Right ventricle myocardium superior (tissue), 1 donor: Measurements from ENCODE around the gene PHACTR1. TPM values are rescaled to one million over a fixed set of nuclear protein-coding genes. Genes with fewer than 3 reads are reported as not detected.
"Not testable (repeated sequence)": the region's sequence is repeated elsewhere in the genome, so short reads cannot be mapped to it uniquely, and the experiment has no call there.

Experiments
- ATAC-seq: fragments of 200-7000 bp; cut with Tn5 transposase; one replicate; pipeline ENCODE4 v1.9.1; 2020; ENCODE audit warnings: mild to moderate bottlenecking; ENCODE audit not compliant: poor library complexity
- DNase-seq: peaks from one replicate; pipeline ENCODE4 v3.0.0-alpha.2; 2020
- intact Hi-C: fragments of 100-400 bp; cut with DNase I; formaldehyde crosslinking; loops from one replicate; pipeline ENCODE4 v1.11.2; 2022
- total RNA-seq: library from RNA; stranded (reverse); fragmentation: NEBNext Ultra II Directional; extraction: Animal tissue kit (Norgen Biotek cat#: 25700); gene quantifications from one replicate; pipeline ENCODE4 v1.2.1, GENCODE V29; 2021
- donor health status: DM: no; HTN: yes; CAD: no; lungs with severe emphysema.

Gene PHACTR1
- total RNA-seq, 1 donor from 2014 or later = 114 TPM

GRCh38 chr6:13241364-13241763, 524.8 kb downstream of the PHACTR1 start:
- intact Hi-C loops = no loop called here
- no peak for ATAC-seq
- DNase-seq = no peak

GRCh38 chr6:13242178-13242577, 525.6 kb downstream of the PHACTR1 start:
- DNase-seq = no peak
- ATAC-seq = no peak
- intact Hi-C loops = no loop called here

- intact Hi-C loops = no loop called here
- ATAC-seq (no peak), DNase-seq (no peak)
Observed at GRCh38 chr6:13242590-13242989, 526.0 kb downstream of the PHACTR1 start.

- ATAC-seq = no peak
- intact Hi-C loops = no loop called here
- no peak for DNase-seq
Observed at GRCh38 chr6:13243033-13243432, 526.5 kb downstream of the PHACTR1 start.

DNA sequence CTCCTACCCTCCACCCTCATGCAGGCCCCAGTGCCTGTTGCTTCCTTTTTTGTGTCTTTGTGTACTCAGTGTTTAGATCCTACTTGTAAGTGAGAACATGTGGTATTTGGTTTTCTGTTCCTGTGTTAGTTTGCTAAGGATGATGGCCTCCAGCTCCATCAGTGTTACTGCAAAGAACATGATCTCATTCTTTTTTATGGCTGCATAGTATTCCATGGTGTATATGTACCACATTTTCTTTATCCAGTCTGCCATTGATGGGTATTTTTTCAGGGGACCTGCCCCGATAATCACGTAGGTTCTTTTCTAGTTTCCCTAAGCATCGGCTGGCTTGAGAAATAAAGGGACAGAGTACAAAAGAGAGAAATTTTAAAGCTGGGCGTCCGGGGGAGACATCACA, 527.2 kb downstream of the PHACTR1 start:
- intact Hi-C loops, ATAC-seq: not testable (repeated sequence)

GRCh38 chr6:13247627-13248026, 531.1 kb downstream of the PHACTR1 start:
- ATAC-seq = no peak
- no peak for DNase-seq
- intact Hi-C loops = no loop called here

More for the DNA sequence above, 527.2 kb downstream of the PHACTR1 start:
- DNase-seq = not testable (repeated sequence)

DNA sequence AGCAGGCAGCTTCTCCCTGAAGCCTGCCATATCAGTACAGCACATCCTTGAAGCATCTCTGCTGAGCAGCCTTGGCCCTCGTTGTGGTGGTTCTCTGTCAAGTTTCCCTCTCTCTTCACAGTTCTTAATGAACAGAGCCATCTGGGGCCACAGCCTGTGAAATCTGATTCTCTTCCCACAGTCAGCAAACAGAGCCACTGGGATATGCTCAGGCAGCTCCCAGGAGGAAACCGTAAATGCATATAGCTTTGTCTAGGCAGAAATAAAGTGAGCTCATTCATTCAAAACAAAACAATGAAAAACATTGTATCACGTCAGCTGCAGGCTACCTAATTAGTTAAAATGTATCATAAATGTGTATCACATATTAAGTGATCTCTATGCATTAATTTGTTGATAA, 531.5 kb downstream of the PHACTR1 start:
- DNase-seq (no peak), ATAC-seq (no peak)
- intact Hi-C loops = no loop called here

DNA sequence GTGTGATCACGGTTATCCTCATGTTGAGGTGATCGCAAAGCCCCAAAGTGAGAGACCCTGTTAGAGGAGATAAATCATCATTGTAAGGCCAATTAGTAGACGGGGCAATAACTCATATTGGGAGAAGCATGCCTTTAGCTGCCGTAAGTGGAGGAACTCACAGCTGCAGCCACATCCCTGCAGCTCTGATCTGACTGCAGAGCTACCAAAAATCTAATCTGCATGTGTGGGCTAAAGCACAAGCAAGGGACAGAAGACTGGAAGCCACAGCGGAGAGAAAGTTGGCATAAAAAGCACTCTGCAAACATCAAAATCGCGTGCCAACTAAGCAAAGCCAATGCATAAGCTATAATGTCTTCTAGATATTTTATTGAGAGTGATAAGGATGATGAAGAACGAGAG, 532.0 kb downstream of the PHACTR1 start:
- intact Hi-C loops = no loop called here
- ATAC-seq = no peak
- no peak for DNase-seq

DNA sequence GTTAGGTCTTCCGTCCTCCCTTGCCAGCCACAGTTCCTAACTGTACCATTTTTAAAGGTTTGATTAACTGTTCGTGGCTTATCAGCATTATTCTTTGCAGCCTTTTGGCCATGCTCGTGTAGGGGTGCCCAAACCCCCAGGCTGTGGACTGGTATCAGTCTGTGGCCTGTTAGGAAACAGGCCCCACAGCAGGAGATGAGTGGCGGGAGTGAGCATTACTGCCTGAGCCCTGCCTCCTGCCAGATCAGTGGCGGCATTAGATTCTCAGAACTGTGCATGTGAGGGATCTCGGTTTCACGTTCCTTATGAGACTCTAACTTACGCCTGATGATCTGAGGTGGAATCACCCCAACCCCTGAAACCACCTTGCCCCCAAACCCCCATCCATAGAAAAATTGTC, 532.4 kb downstream of the PHACTR1 start:
- intact Hi-C loops = no loop called here
- no peak for ATAC-seq
- no peak for DNase-seq

DNA sequence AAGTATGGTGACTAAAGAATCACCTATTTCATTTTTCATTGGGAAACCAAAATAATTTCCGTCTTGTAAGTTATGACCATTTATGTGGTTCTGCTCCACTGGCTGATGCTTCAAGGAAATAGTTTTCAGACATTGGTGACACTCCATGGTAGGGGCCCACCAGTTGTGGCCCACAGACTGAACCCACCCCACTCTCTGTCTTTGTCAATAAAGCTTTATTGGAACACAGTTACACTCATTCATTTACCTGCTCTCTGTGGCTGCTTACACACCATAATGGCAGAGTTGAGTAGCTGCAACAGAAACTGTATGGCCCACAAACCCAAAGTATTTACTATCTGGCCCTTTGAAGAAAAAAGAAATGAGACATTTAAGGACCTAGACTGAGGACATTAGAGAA, 533.2 kb downstream of the PHACTR1 start:
- DNase-seq (no peak), ATAC-seq (no peak)
- intact Hi-C loops = no loop called here

DNA sequence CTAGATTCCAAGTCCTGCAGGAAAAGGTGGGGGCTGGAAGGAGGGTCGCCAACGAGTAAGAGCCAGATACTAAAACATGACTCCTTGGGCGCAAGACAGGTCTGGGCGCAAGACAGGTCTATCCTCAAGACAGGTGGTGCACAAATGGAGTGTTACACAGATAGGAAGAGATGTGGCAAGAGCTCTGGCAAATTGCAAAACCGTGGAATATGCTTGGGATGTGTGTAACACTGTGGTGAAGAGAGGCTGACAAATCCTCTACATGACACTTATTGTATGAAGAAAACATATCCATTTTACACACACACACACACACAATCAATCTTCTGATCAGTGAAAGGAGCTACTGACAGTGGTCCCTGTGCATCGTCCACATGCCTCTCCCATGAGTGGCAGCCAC, 534.1 kb downstream of the PHACTR1 start:
- ATAC-seq (no peak), DNase-seq (no peak)
- intact Hi-C loops = no loop called here

DNA sequence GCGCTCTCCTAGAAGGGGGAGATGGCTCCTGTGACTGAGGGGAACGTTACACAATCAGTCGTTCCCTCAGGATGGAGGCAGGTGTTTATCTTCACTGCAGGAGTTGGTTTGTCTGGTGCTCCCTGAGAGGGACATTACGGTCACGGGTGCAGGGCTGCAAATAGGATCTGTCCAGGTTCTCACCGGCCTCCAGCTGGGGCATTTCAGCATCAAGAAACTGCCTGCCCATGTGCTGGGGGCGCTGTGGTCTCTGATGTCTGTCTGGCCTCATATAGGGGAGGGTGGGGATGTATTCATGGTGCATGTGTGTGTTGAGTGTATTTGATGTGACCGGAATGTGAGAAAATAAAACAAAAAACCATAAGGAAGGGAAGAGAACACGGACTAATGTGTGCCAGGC, 534.7 kb downstream of the PHACTR1 start:
- intact Hi-C loops = no loop called here
- ATAC-seq (no peak), DNase-seq (no peak)

DNA sequence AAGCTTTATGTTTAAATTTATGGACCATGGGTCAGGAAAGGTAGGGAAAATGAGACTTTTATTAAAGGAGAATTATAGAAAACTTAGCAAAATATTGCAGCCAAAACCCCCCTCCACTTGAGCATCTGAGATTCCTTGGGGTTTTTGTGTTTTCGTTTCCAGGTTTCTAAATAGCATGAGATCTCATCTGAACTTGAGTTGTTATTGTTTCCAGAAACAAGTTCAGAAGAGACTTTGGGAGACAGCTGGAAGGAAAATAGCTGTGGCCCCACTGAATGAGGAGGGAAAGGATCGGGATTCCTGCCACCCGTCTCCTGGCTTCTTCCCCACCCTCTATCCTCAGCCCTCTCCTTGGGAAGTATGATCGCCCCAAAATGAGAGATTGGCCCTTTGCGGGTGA, 536.2 kb downstream of the PHACTR1 start:
- intact Hi-C loops = no loop called here
- DNase-seq (no peak), ATAC-seq (no peak)

- no peak for ATAC-seq
- no peak for DNase-seq
- intact Hi-C loops = no loop called here
Observed at GRCh38 chr6:13253272-13253671, 536.7 kb downstream of the PHACTR1 start.

GRCh38 chr6:13256266-13257001, 539.9 kb downstream of the PHACTR1 start:
- intact Hi-C loops = no loop called here
- DNase-seq (no peak), ATAC-seq (peak; percentile 75)

- no peak for ATAC-seq
- intact Hi-C loops = no loop called here
Observed at GRCh38 chr6:13259393-13259792, 542.8 kb downstream of the PHACTR1 start.

DNA sequence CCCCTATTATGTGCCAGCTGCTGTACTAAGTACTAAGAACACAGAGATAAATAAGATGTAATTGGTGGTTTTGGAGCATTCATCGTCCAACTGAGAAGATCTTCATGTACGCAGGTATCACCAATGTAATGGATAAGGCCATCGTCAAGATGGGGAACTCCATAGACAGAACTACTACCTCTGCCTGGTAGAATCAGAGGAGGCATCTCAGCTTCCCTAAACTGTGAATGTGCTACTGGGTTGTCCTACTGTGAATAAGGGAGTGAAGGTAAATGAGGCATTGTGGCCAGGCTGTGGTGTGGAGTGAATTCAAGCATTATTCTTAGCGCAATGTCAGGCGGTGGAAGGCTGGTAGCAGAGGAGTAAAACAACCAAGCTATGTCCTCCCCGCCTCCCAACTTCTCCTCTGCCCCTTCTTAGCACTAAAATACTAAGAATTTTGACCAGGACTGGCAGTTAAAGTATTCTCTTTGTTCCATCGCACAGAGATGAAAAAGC, 543.6 kb downstream of the PHACTR1 start:
- intact Hi-C loops = no loop called here
- ATAC-seq (no peak), DNase-seq (no peak)

More at GRCh38 chr6:13259393-13259792, 542.8 kb downstream of the PHACTR1 start:
- DNase-seq = no peak

- intact Hi-C loops = no loop called here
- ATAC-seq = no peak
Observed at GRCh38 chr6:13260831-13261230, 544.3 kb downstream of the PHACTR1 start.

DNA sequence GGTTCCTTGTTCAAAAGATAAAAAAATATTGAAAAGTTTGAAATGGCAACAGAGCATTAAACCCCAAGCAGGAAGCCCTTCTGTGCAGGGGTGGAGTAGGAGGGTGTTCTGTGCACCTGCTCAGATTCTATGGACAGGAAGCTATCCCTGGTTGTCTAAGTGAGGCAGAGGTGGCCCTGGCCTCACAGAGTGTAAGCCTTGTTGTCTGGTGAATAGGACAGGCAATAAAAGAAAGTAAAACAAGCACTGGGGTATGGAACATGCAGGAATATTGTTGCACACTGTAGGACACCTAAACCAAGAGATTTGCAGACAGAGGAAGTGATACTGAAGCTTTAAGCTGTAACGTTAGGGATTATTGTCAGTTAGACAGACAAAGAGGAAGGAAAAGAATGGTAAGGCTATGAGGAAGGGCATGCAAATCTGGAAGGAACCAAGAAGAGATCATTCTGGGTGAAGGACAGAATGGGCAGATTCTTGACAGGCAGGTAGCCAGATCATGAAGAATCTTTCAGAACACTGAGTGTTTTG, 545.0 kb downstream of the PHACTR1 start:
- intact Hi-C loops = no loop called here
- DNase-seq = no peak
- peak; percentile 33 for ATAC-seq

More at GRCh38 chr6:13260831-13261230, 544.3 kb downstream of the PHACTR1 start:
- DNase-seq = no peak
